ENCODE measurements around the gene ALK. TPM values are rescaled to one million over a fixed set of nuclear protein-coding genes. Genes with fewer than 3 reads are reported as not detected.

ALK gene
- total and polyA plus RNA-seq, 10 of the 15 experiments (the other 5 are each of a cell fraction or from before 2014, with no cell fraction given): 0.11 TPM; not detected in 9

- peak; percentile 90 for TF ChIP-seq TBL1XR1 (IDR thresholded peaks at IDR 0.05; ENCODE audit: low read depth, low read length)
- no peak for TF ChIP-seq KDM1A (IDR thresholded peaks at IDR 0.05; ENCODE audit: borderline replicate concordance)
- no peak for TF ChIP-seq ZNF24 (IDR thresholded peaks at IDR 0.05)
- TF ChIP-seq, protein P1, sequence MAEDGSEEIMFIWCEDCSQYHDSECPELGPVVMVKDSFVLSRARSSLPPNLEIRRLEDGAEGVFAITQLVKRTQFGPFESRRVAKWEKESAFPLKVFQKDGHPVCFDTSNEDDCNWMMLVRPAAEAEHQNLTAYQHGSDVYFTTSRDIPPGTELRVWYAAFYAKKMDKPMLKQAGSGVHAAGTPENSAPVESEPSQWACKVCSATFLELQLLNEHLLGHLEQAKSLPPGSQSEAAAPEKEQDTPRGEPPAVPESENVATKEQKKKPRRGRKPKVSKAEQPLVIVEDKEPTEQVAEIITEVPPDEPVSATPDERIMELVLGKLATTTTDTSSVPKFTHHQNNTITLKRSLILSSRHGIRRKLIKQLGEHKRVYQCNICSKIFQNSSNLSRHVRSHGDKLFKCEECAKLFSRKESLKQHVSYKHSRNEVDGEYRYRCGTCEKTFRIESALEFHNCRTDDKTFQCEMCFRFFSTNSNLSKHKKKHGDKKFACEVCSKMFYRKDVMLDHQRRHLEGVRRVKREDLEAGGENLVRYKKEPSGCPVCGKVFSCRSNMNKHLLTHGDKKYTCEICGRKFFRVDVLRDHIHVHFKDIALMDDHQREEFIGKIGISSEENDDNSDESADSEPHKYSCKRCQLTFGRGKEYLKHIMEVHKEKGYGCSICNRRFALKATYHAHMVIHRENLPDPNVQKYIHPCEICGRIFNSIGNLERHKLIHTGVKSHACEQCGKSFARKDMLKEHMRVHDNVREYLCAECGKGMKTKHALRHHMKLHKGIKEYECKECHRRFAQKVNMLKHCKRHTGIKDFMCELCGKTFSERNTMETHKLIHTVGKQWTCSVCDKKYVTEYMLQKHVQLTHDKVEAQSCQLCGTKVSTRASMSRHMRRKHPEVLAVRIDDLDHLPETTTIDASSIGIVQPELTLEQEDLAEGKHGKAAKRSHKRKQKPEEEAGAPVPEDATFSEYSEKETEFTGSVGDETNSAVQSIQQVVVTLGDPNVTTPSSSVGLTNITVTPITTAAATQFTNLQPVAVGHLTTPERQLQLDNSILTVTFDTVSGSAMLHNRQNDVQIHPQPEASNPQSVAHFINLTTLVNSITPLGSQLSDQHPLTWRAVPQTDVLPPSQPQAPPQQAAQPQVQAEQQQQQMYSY (CRISPR knock-in tag; IDR thresholded peaks at IDR 0.05): no peak
- TF ChIP-seq, protein P2, sequence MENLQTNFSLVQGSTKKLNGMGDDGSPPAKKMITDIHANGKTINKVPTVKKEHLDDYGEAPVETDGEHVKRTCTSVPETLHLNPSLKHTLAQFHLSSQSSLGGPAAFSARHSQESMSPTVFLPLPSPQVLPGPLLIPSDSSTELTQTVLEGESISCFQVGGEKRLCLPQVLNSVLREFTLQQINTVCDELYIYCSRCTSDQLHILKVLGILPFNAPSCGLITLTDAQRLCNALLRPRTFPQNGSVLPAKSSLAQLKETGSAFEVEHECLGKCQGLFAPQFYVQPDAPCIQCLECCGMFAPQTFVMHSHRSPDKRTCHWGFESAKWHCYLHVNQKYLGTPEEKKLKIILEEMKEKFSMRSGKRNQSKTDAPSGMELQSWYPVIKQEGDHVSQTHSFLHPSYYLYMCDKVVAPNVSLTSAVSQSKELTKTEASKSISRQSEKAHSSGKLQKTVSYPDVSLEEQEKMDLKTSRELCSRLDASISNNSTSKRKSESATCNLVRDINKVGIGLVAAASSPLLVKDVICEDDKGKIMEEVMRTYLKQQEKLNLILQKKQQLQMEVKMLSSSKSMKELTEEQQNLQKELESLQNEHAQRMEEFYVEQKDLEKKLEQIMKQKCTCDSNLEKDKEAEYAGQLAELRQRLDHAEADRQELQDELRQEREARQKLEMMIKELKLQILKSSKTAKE (IDR thresholded peaks at IDR 0.05; ENCODE audit: low read depth, poor library complexity, severe bottlenecking): peak; percentile 92
- no peak for TF ChIP-seq FOXK2 (IDR thresholded peaks at IDR 0.05)
- no peak for TF ChIP-seq ZBTB11 (CRISPR knock-in tag; IDR thresholded peaks at IDR 0.05)
- TF ChIP-seq SIN3A (IDR thresholded peaks at IDR 0.05; ENCODE audit: low read depth, low read length): no peak
- TF ChIP-seq HDGF (IDR thresholded peaks at IDR 0.05): no peak
- TF ChIP-seq POLR2AphosphoS2 (IDR thresholded peaks at IDR 0.05; ENCODE audit: low read depth, low read length): no peak
- peak; percentile 56 for TF ChIP-seq RAD51 (IDR thresholded peaks at IDR 0.05)
- peak; percentile 97 for TF ChIP-seq MEF2A (IDR thresholded peaks at IDR 0.05; ENCODE audit: insufficient read depth, low read depth, low read length)
- TF ChIP-seq MXI1 (IDR thresholded peaks at IDR 0.05; ENCODE audit: low read depth, low read length): no peak
- TF ChIP-seq, protein P3, sequence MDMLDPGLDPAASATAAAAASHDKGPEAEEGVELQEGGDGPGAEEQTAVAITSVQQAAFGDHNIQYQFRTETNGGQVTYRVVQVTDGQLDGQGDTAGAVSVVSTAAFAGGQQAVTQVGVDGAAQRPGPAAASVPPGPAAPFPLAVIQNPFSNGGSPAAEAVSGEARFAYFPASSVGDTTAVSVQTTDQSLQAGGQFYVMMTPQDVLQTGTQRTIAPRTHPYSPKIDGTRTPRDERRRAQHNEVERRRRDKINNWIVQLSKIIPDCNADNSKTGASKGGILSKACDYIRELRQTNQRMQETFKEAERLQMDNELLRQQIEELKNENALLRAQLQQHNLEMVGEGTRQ (IDR thresholded peaks at IDR 0.05; ENCODE audit: borderline replicate concordance, low read depth, low read length): no peak
- TF ChIP-seq CBX3 (IDR thresholded peaks at IDR 0.05; ENCODE audit: borderline replicate concordance, low read depth): no peak
- TF ChIP-seq HSF1 (IDR thresholded peaks at IDR 0.05; ENCODE audit: low read depth, low read length): no peak
- peak; percentile 87; the same call in 1 of the 2 replicates for TF ChIP-seq NFIC (IDR thresholded peaks at IDR 0.05; ENCODE audit: low read depth, low read length)
- TF ChIP-seq CBX5 (IDR thresholded peaks at IDR 0.05; ENCODE audit: low read depth): no peak
These were observed 198.0 kb downstream of the ALK start (continued) for GRCh38 chr2:29723255-29724001.

Data from GM12878 (cell line).